OCI-M2 (cell line): ENCODE results near the gene ARHGAP26.

ENCODE experiments used
- DNase-seq: peaks from one replicate; lab custom pipeline; 2025; ENCODE audit not compliant: unreplicated experiment; lab: John Stamatoyannopoulos, UW

Gene ARHGAP26

DNA sequence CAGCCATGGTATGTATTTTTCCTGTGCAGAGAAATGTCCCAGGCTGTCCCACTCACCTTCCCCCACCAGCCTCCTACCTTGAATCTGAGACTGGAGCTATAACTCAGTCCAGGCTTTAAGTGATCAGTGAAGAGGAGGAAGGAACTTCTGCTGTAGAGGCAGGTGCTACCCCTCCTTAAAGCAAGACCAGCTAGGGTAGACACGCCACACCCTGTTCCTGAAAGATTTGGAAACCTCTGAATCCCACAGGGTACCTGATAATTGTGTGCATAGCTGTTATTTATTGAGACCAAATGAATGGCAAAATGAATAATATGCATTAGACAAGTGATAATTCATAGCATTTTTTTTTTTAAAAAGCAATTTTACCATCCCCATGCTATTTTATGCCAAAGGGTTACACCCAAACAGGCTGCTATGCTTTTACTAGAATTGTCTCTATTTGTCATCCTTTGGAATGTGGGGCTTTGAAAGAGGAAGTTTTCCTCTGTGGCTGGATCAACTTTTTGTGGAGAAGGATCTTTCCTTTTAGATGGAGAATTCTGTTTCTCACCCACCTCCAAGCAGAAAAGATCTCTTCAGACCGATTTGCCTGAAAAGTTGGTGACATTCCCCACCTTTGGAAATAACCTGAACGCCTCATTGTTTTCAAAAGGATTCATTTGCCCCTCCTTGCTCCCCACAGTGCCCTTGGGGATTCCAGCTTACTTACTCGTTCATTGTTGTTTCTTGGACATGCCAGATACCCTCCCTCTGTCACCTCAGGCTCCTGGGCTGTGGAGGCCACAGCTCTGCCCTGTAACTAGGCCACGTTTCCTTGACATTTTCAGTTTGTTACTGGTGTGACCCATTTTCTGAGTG lies 384.6 kb downstream of the ARHGAP26 start:
- no peak for DNase-seq

DNA sequence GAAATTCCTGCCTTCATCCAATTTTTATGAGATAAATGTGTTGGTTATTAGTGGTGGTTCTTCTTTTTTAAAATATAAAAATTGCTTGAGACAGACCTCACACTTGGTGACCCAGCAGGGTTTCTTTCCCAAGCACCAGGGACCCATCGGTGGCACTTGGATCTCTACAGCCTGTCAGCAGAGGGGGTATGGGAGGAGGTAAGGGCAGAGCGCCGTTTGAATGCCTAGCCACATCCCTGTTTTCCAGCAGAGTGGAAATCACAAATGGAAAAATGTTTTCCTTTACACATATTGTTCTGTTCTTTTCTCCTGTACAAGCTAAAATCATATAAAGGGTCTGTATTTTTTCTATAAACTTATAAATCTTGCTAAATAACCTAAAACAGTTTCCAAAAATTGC lies 385.3 kb downstream of the ARHGAP26 start:
- DNase-seq: no peak

DNA sequence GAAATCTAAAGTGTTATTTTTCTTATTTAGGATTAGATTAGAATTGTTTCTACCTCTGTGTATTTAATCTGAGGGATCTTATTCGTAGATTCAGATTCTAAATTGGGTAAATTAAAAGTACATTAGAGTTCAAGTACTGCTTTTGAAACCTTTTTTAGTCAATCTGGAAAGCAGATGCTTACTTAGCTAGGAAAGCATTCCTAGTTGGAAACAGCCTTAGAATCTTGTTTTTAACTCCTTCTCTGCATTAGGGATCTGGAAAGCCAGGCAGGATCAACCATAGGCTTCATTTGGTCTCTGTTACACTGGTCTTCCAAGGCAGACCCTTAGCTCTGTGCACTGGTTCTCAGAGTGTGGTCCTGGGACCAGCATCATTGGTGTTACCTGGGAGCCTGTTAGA lies 385.9 kb downstream of the ARHGAP26 start:
- DNase-seq: no peak

GRCh38 chr5:143156572-143156971 lies 386.4 kb downstream of the ARHGAP26 start:
- DNase-seq: no peak

- DNase-seq: no peak
Measured at GRCh38 chr5:143159031-143159430, 388.9 kb downstream of the ARHGAP26 start.

- DNase-seq: no peak
Measured at GRCh38 chr5:143161885-143162540, 391.8 kb downstream of the ARHGAP26 start.

DNA sequence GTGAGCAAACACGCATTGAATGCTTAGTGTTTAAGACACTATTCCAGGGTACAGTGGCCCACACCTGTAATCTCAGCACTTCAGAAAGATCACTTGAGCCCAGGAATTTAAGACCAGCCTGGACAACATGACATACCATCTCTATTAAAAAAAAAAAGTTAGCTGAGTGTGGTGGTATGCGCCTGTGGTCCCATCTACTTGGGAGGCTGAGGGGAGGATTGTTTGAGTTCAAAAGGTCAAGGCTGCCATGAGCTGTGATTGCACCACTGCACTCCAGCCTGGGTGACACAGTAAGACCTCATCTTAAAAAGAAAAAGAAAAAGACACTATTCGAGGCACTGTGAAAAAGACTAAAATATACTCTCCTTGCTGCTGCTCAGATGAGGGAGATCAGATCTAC lies 392.6 kb downstream of the ARHGAP26 start:
- no peak for DNase-seq

GRCh38 chr5:143164557-143164956 lies 394.4 kb downstream of the ARHGAP26 start:
- DNase-seq: no peak

GRCh38 chr5:143165049-143165880 lies 395.1 kb downstream of the ARHGAP26 start:
- DNase-seq: no peak

GRCh38 chr5:143166090-143166489 lies 395.9 kb downstream of the ARHGAP26 start:
- DNase-seq: no peak

- no peak for DNase-seq
Measured at GRCh38 chr5:143166661-143167420, 396.7 kb downstream of the ARHGAP26 start.

DNA sequence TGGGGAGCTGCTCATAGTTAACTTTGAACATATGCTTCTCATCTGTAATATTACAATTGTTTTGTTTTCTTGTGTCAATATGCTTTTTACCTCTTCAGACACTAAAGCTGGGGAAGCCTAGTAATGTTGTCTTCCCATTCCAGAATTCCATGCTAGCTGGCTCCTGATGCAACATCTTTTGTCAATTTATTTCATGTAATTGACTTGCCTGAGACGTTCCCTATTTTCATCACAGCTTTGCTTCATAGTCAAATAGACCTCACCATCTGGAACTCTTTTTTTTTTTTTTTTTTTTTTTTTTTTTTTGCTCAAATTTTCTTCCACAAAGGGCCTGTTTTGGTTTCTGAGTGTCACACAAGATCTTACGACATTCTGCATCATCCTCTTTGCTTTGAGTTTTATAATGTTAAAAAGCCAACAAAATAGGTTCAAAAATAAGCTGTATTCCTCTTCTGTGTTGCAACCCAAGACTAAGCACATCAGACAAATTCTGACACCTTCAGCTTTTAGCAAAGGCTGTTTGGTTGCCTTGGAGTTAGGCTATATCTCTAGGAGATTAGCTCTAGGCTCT lies 398.1 kb downstream of the ARHGAP26 start:
- no peak for DNase-seq

DNA sequence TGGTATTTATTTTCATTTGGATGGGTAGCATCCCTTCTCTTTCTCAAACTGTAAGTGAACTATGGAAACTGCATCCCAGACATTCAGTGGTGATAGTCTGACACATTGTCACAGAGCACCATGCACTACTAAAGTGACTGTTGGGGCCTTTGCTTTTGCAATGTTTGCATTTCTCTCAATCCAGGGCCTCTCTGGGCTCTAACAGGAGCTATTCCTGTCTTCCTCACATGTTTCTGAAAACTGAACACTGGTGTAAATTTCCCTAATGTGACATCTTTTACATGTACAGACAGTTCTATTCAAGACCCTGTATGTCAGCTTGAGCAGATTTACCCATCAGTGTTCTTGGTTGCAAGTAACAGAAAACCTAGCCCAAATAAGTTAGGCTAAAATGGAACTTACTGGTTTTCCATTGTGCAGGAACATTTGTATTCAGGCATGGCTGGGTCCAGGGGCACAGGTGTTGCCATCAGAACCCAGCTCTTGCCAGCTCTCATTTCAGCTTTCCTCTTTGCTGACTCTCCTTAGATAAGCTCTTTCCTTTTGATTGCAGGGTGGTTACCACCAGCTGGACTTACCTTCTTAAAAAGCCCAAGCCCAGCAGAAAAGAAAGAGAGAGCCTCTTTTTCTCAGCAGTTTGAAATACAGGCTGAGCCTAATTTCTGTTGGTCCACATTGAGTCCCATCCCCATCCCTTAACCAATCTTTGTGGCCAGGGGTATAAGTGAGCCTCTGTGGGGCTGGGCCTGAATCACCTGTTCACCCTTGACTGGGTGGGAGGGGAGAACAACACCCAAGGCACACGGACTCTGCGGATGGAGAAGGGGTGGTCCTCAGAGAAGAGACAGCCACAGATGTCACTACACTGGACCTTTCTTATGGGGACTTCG lies 399.0 kb downstream of the ARHGAP26 start:
- no peak for DNase-seq

DNA sequence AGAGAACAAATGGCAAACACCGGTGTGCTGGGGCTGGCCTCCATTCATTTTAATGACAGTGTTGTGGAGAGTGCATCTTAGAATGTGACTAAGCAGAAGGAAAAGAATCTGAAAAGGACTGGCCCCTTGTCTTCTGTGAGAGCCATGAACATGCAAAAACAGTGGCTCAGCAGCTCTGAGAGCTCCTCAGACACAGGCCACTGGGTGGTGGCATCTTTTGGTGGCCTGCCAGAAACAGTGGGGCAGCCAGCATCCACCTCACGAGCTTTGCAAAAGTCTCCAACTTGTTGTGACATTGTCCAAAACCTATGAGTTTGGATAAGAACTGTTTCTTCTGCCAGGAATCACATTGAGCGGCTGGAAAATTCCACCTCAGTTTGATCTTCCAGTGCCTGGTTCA lies 399.9 kb downstream of the ARHGAP26 start:
- DNase-seq: no peak

- DNase-seq: no peak
Measured at GRCh38 chr5:143170977-143171376, 400.8 kb downstream of the ARHGAP26 start.

- no peak for DNase-seq
Measured at GRCh38 chr5:143172739-143173138, 402.6 kb downstream of the ARHGAP26 start.

GRCh38 chr5:143173139-143173889 lies 403.1 kb downstream of the ARHGAP26 start:
- no peak for DNase-seq

DNA sequence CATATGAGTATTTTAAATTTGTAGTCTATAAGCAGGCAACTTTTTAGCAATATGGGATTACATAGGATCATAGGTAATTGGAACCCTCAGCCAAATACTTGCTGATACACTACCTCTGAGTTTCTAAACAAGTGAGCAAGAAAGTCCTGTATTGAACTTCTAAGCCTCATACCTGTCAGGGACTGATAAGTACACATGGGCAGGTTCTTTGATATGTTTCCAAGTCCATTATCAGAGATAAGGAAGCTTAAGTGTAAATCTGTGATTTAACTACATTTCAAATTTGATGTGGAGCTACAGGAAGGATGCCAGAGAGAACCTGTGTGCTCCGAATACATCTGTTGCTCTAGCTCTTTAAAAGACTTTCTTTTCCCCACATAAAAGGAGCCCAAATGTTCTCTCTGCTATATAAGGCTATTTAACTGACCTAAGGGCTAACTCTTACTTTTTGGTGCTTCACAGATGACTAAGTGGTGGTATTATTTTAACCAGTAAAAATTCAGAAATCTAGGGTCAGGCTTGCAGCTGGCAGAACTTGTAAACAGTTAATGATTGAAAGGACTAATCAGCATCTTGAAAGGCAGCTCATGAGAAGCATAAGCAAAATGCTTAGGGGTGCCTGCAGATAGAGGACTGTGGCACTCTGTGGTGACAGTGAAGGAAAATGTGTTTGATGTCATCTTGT lies 404.7 kb downstream of the ARHGAP26 start:
- DNase-seq: no peak
